Pancreas (tissue), 10 donors: ENCODE results near the gene SLC6A11. TPM values are rescaled to one million over a fixed set of nuclear protein-coding genes. Genes with fewer than 3 reads are reported as not detected.

Source experiments
- ATAC-seq, 4 donors: fragments of 200-7000 bp; cut with Tn5 transposase; one replicate each; pipeline versions ENCODE4 v1.8.0 to v1.9.1; 2020; ENCODE audit warnings: mild to moderate bottlenecking in 4 of 4, moderate library complexity in 4 of 4
- DNase-seq, 6 donors: peaks; one replicate each; pipeline ENCODE4 v3.0.0-alpha.2; 2020
- FAIRE-seq: peaks from 2 replicates; lab custom pipeline; 2012; peaks lifted over from hg19 to GRCh38; lab: Jason Lieb, UNC
- H3K27ac ChIP-seq, 4 donors: fragments of 200-600 bp; sonication (generic); 1 replicate in 3 of 4; 2 replicates in 1 of 4; pipeline versions ENCODE4 v1.5.0 to v1.8.0; 2020
- H3K27me3 ChIP-seq, 4 donors: fragments of 200-600 bp; one replicate each; pipeline ENCODE4 v1.8.0; 2021
- H3K36me3 ChIP-seq, 3 donors: fragments of 200-600 bp; sonication (generic) in 1 of 3; one replicate each; pipeline versions ENCODE4 v1.5.0 to v1.8.0; 2020 to 2021
- H3K4me1 ChIP-seq, 3 donors: fragments of 200-600 bp; one replicate each; pipeline ENCODE4 v1.8.0; 2021
- H3K4me3 ChIP-seq, 4 donors: fragments of 200-600 bp; sonication (generic) in 2 of 4; one replicate each; pipeline versions ENCODE4 v1.5.0 to v1.8.0; 2020 to 2021
- H3K9me3 ChIP-seq, 4 donors: fragments of 200-600 bp; one replicate each; pipeline ENCODE4 v1.8.0; 2021
- CTCF ChIP-seq, 4 donors: fragments of 200-600 bp; sonication (generic) in 3 of 4; IDR thresholded peaks; one replicate each; pipeline versions ENCODE4 v1.5.0 to v1.8.0; 2021; ENCODE audit warnings: antibody characterized with exemption in 4 of 4
- WGBS, 2 donors: extraction: QIAGEN DNeasy Blood & Tissue Kit; methylation state at CpG; one replicate each; pipeline ENCODE4 v1.1.7; 2013; 5-methylcytosine and 5-hydroxymethylcytosine counted together
- intact Hi-C, 3 donors: fragments of 100-400 bp; cut with DNase I; formaldehyde crosslinking; loops; one replicate each; pipeline versions ENCODE4 v1.11.1 to v1.14.2; 2022
- polyA plus RNA-seq, 2 donors: library from polyadenylated mRNA; stranded (reverse); fragments of 200-250 nt; gene quantifications; one replicate each; pipeline ENCODE4 v1.2.3, GENCODE V29; 2013
- total RNA-seq, 6 donors: library from RNA; stranded (reverse); fragmentation: NEBNext Ultra II Directional in 4 of 6; extraction: Animal tissue kit (Norgen Biotek cat#: 25700) in 4 of 6; gene quantifications; one replicate each; pipeline versions ENCODE4 v1.2.1 to v1.2.4, GENCODE V29; 2021 to 2023
- donor health status: healthy with polysubstance abuse.
- donor health status: DM: no; HTN: no; CAD: no; lungs with moderate emphysema.
- donor health status: DM: no; HTN: no; CAD: no.
- donor health status: control.
- donor health status: control.
- donor health status: Bipolar disorder and iron deficiency.
- donor health status: DM: yes; HTN: yes; CAD: no.
- donor health status: DM: no; HTN: no; CAD: no.
- donor health status: DM: no; HTN: no; CAD: no.
- donor health status: DM: yes; HTN: yes; CAD: no.

SLC6A11 gene
- total and polyA plus RNA-seq, 8 donors = 0.04 to 0.17 (median 0.06) TPM

- H3K36me3 ChIP-seq = no peaks in the 10 kb centered on the region
- H3K4me1 ChIP-seq = no peaks in the 10 kb centered on the region
- intact Hi-C loops = no loop called here
- H3K27ac ChIP-seq = no peak overlapping the region
- DNase-seq (no peak), FAIRE-seq (no peak), ATAC-seq (no peak)
- no peak for TF ChIP-seq CTCF (IDR thresholded peaks at IDR 0.05)
- H3K4me3 ChIP-seq = no peak overlapping the region
- no peaks in the 10 kb centered on the region for H3K9me3 ChIP-seq
- no peaks in the 10 kb centered on the region for H3K27me3 ChIP-seq
- WGBS, 2 donors = 65 to 66% methylated on average over 8 of the region's 8 CpGs
Measured at GRCh38 chr3:10835406-10835805, 19.4 kb downstream of the SLC6A11 start.

DNA sequence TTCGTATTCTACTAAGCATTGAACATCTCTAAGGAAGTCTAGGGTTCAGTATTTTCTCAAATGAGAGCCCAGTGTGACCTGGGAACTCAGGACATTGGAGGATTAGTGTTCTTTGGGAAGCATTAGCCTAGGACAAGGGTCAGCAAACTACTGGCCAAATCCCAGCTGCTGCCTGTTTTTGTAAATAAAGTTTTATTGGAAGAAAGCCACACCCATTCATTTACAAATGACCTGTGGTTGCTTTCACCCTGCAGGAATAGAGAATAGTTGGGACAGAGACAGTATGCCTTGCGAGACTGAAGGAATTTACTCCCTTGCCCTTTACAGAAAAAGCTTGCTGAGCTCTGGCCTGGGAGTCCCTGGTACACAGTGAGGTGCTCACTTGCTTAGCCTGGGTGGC lies 20.6 kb downstream of the SLC6A11 start:
- ATAC-seq (no peak), DNase-seq (no peak), FAIRE-seq (no peak)
- no peak overlapping the region for H3K27ac ChIP-seq
- no peaks in the 10 kb centered on the region for H3K9me3 ChIP-seq
- intact Hi-C loops = no loop called here
- H3K27me3 ChIP-seq = no peaks in the 10 kb centered on the region
- no peaks in the 10 kb centered on the region for H3K36me3 ChIP-seq
- no peak for TF ChIP-seq CTCF (IDR thresholded peaks at IDR 0.05)
- WGBS, 2 donors = 61 to 76% methylated on average over 2 of the region's 2 CpGs
- no peak overlapping the region for H3K4me3 ChIP-seq
- no peaks in the 10 kb centered on the region for H3K4me1 ChIP-seq

- Histone ChIP-seq H3K4me1 (no peaks in the 10 kb centered on the region), H3K4me3 (no peak overlapping the region), H3K9me3 (no peaks in the 10 kb centered on the region), H3K27me3 (no peaks in the 10 kb centered on the region), H3K36me3 (no peaks in the 10 kb centered on the region), H3K27ac (no peak overlapping the region)
- intact Hi-C loops = no loop called here
- no peak for DNase-seq
- no peak for FAIRE-seq
- no peak for TF ChIP-seq CTCF (IDR thresholded peaks at IDR 0.05)
- no peak for ATAC-seq
- 56 to 57% methylated on average over 8 of the region's 8 CpGs for WGBS, 2 donors
Measured at GRCh38 chr3:10837849-10838248, 21.8 kb downstream of the SLC6A11 start.

- TF ChIP-seq CTCF (IDR thresholded peaks at IDR 0.05) = no peak
- ATAC-seq (no peak), FAIRE-seq (no peak), DNase-seq (no peak)
- Histone ChIP-seq H3K36me3 (no peaks in the 10 kb centered on the region), H3K9me3 (no peaks in the 10 kb centered on the region), H3K27ac (no peak overlapping the region), H3K27me3 (no peaks in the 10 kb centered on the region), H3K4me3 (no peak overlapping the region), H3K4me1 (no peaks in the 10 kb centered on the region)
- intact Hi-C loops = no loop called here
- WGBS, 2 donors = 54 to 69% methylated on average over 4 of the region's 4 CpGs
Measured at GRCh38 chr3:10839167-10839566, 23.1 kb downstream of the SLC6A11 start.

DNA sequence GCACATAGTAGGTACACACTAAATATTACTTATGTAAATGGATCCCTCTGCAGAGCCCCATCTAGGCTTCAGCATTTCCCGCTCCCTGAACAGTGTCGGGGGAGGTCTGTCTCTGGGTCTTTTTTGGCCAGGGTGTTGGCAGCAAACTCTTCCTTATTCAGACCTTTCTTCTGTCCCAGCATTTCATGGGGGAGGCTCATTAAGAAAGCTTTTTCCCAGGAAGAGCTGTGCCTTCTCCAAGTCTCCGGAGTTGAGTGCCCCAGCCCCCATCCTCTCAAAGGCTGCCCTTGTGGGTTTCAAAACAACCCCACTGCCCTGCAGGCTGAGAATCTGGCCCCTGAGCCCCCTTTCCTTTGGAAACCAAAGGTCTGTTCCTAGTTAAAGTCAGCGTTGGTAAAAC lies 25.1 kb downstream of the SLC6A11 start:
- ATAC-seq = no peak
- no peak for FAIRE-seq
- Histone ChIP-seq H3K27me3 (no peaks in the 10 kb centered on the region), H3K9me3 (no peaks in the 10 kb centered on the region), H3K4me3 (no peak overlapping the region), H3K27ac (no peak overlapping the region), H3K36me3 (no peaks in the 10 kb centered on the region), H3K4me1 (no peaks in the 10 kb centered on the region)
- no peak for DNase-seq
- intact Hi-C loops = no loop called here
- 63 to 70% methylated on average over 4 of the region's 4 CpGs for WGBS, 2 donors
- no peak for TF ChIP-seq CTCF (IDR thresholded peaks at IDR 0.05)
